Natural killer cell (primary cell): ENCODE measurements around the gene TIGAR. TPM values are rescaled to one million over a fixed set of nuclear protein-coding genes. Genes with fewer than 3 reads are reported as not detected.
A peak's percentile ranks its signal among the peaks of the same experiment; 100 is the strongest.

ENCODE experiments used
- ATAC-seq, 3 donors: fragments of 150-1000 bp in 2 of 3; fragments of 200-7000 bp in 1 of 3; cut with Tn5 transposase; 1 replicate in 1 of 3; 2 replicates in 2 of 3; pipeline ENCODE4 v1.10.0; 2021; ENCODE audit warnings: mild to moderate bottlenecking in 2 of 3, moderate library complexity in 2 of 3
- DNase-seq, 2 donors: peaks; one replicate each; pipeline versions ENCODE4 v3.0.0 to v3.0.0-alpha.2; 2013 to 2021; ENCODE audit warnings: mixed read lengths in 1 of 2
- H3K27ac ChIP-seq: one replicate; pipeline ENCODE4 v1.5.1; 2013; ENCODE audit warnings: mild to moderate bottlenecking, low read length
- H3K27me3 ChIP-seq: one replicate; pipeline ENCODE4 v1.6.1; 2013; ENCODE audit warnings: low read length; ENCODE audit not compliant: control insufficient read depth, insufficient read depth
- H3K36me3 ChIP-seq: one replicate; pipeline ENCODE4 v1.6.1; 2013; ENCODE audit warnings: low read length; ENCODE audit not compliant: control insufficient read depth, insufficient read depth
- H3K4me1 ChIP-seq: one replicate; pipeline ENCODE4 v1.6.1; 2013; ENCODE audit warnings: low read length; ENCODE audit not compliant: control insufficient read depth, insufficient read depth
- H3K4me3 ChIP-seq: one replicate; pipeline ENCODE4 v1.5.1; 2013; ENCODE audit warnings: low read length
- H3K9me3 ChIP-seq: one replicate; pipeline ENCODE4 v1.6.1; 2013; ENCODE audit warnings: low read length; ENCODE audit not compliant: control insufficient read depth, insufficient read depth
- H3K27ac Mint-ChIP-seq, 2 donors: one replicate each; pipeline ENCODE4 v1.8.0; 2022; ENCODE audit warnings: mild to moderate bottlenecking in 2 of 2, mixed read lengths in 2 of 2, moderate library complexity in 1 of 2
- H3K27me3 Mint-ChIP-seq, 2 donors: one replicate each; pipeline ENCODE4 v1.8.0; 2022; ENCODE audit warnings: low read depth in 2 of 2, mixed read lengths in 2 of 2
- H3K36me3 Mint-ChIP-seq: one replicate; pipeline ENCODE4 v1.8.0; 2022; ENCODE audit warnings: mixed read lengths
- H3K4me1 Mint-ChIP-seq, 2 donors: one replicate each; pipeline ENCODE4 v1.8.0; 2022; ENCODE audit warnings: mixed read lengths in 2 of 2
- H3K4me3 Mint-ChIP-seq: one replicate; pipeline ENCODE4 v1.8.0; 2022; ENCODE audit warnings: mild to moderate bottlenecking, moderate library complexity, mixed read lengths
- H3K9me3 Mint-ChIP-seq, 2 donors: one replicate each; pipeline ENCODE4 v1.8.0; 2022; ENCODE audit warnings: mixed read lengths in 2 of 2
- CTCF ChIP-seq: fragments of 200-600 bp; IDR thresholded peaks from one replicate; pipeline ENCODE4 v1.8.0; 2022; ENCODE audit warnings: antibody characterized with exemption
- WGBS: methylation state at CpG from one replicate; pipeline ENCODE4 v1.1.7; 2013; ENCODE audit warnings: missing lambda C conversion rate; ENCODE audit not compliant: insufficient coverage; 5-methylcytosine and 5-hydroxymethylcytosine counted together
- intact Hi-C: fragments of 100-400 bp; cut with micrococcal nuclease; formaldehyde crosslinking; loops from one replicate; pipeline ENCODE4 v1.14.2; 2022
- total RNA-seq, 4 donors: library from RNA; stranded (reverse); fragments of 120-200 nt in 1 of 4; gene quantifications; one replicate each; pipeline versions ENCODE4 v1.2.3 to v1.2.4, GENCODE V29; 2013 to 2022

The TIGAR gene
- total RNA-seq, 3 donors from 2014 or later (not counting 1 experiment from before 2014, with no cell fraction given) = 6.1 to 7.4 (median 7.3) TPM

- Mint-ChIP-seq H3K4me1 (peaks cover 66% of the 10 kb centered on the region in 2 donors), H3K27ac (peak overlapping the region; percentile 67 to 71), H3K4me3 (peak overlapping the region; percentile 31), H3K36me3 (peaks cover 8% of the 10 kb centered on the region), H3K9me3 (no peaks in the 10 kb centered on the region), H3K27me3 (no peaks in the 10 kb centered on the region)
- 80% methylated on average over 10 of the region's 10 CpGs for WGBS
- Histone ChIP-seq H3K36me3 (peaks cover 78% of the 10 kb centered on the region), H3K27me3 (no peaks in the 10 kb centered on the region), H3K9me3 (no peaks in the 10 kb centered on the region), H3K4me1 (peaks cover 52% of the 10 kb centered on the region), H3K4me3 (no peak overlapping the region), H3K27ac (no peak overlapping the region)
- no peak for ATAC-seq
- peak in 1 of 2 donors; percentile 2 for DNase-seq
- no peak for TF ChIP-seq CTCF
- intact Hi-C loops = no loop called here
These were observed 41.8 kb upstream of the TIGAR start for GRCh38 chr12:4279198-4279690.

GRCh38 chr12:4280351-4281163, 40.5 kb upstream of the TIGAR start:
- intact Hi-C loops = no loop called here
- no peak overlapping the region for H3K4me3 Mint-ChIP-seq
- no peaks in the 10 kb centered on the region for H3K9me3 ChIP-seq
- no peak for DNase-seq
- H3K27me3 Mint-ChIP-seq = no peaks in the 10 kb centered on the region
- no peak for ATAC-seq
- no peaks in the 10 kb centered on the region for H3K9me3 Mint-ChIP-seq
- TF ChIP-seq CTCF = no peak
- 86% methylated on average over 14 of the region's 15 CpGs for WGBS
- no peaks in the 10 kb centered on the region for H3K27me3 ChIP-seq
- peaks cover 89% of the 10 kb centered on the region for H3K36me3 ChIP-seq
- H3K27ac Mint-ChIP-seq = peak overlapping the region; percentile 71 to 77
- peaks cover 46% of the 10 kb centered on the region for H3K4me1 ChIP-seq
- H3K27ac ChIP-seq = no peak overlapping the region
- H3K4me3 ChIP-seq = no peak overlapping the region
- peaks cover 61 to 68% of the 10 kb centered on the region in 2 donors for H3K4me1 Mint-ChIP-seq
- H3K36me3 Mint-ChIP-seq = peaks cover 8% of the 10 kb centered on the region

GRCh38 chr12:4281173-4281654, 39.8 kb upstream of the TIGAR start:
- DNase-seq = no peak
- no peak for TF ChIP-seq CTCF
- 95% methylated on average over 16 of the region's 16 CpGs for WGBS

More at GRCh38 chr12:4281173-4281654, 39.8 kb upstream of the TIGAR start:
- no peak overlapping the region for H3K27ac ChIP-seq
- no peak for ATAC-seq
- H3K36me3 ChIP-seq = peaks cover 92% of the 10 kb centered on the region
- intact Hi-C loops = no loop called here
- H3K9me3 ChIP-seq = no peaks in the 10 kb centered on the region
- H3K4me1 Mint-ChIP-seq = peaks cover 63 to 70% of the 10 kb centered on the region in 2 donors
- peaks cover 8% of the 10 kb centered on the region for H3K36me3 Mint-ChIP-seq
- no peaks in the 10 kb centered on the region for H3K9me3 Mint-ChIP-seq
- H3K4me1 ChIP-seq = peaks cover 40% of the 10 kb centered on the region
- no peaks in the 10 kb centered on the region for H3K27me3 ChIP-seq
- no peak overlapping the region for H3K4me3 ChIP-seq
- no peaks in the 10 kb centered on the region for H3K27me3 Mint-ChIP-seq
- peak overlapping the region in 1 of 2 donors; percentile 17 for H3K27ac Mint-ChIP-seq
- no peak overlapping the region for H3K4me3 Mint-ChIP-seq
